OCI-LY3 (cell line): ENCODE measurements around the gene PKP3.

Source experiments
- H2AFZ ChIP-seq: fragments of 200-600, 300-600 bp; shearing (Covaris generic); 2 replicates; pipeline ENCODE4 v1.6.0; 2014; ENCODE audit warnings: antibody characterized with exemption, low read depth, low read length
- H3K27ac ChIP-seq: fragments of 200-600, 300-600 bp; sonication (generic); 2 replicates; pipeline ENCODE4 v1.5.1; 2014; ENCODE audit warnings: mild to moderate bottlenecking, low read length, moderate library complexity, mixed read lengths
- H3K27me3 ChIP-seq: fragments of 200-600, 300-600 bp; sonication (generic); 2 replicates; pipeline ENCODE4 v1.6.1; 2014; ENCODE audit warnings: low read depth, low read length, mixed read lengths
- H3K36me3 ChIP-seq: fragments of 200-600, 300-600 bp; sonication (generic); replicated peaks from 2 replicates; pipeline ENCODE3; 2014; ENCODE audit warnings: low read depth, low read length, mixed read lengths
- H3K4me1 ChIP-seq: fragments of 300-600, 200-600 bp; sonication (generic); 2 replicates; pipeline ENCODE4 v1.6.1; 2014; ENCODE audit warnings: low read length, mixed read lengths
- H3K4me2 ChIP-seq: fragments of 200-600, 300-600 bp; sonication (generic); 2 replicates; pipeline ENCODE4 v1.6.1; 2014; ENCODE audit warnings: low read length, mixed read lengths
- H3K4me3 ChIP-seq: fragments of 300-600, 200-600 bp; sonication (generic); 2 replicates; pipeline ENCODE4 v1.5.1; 2014; ENCODE audit warnings: antibody characterized with exemption, mild to moderate bottlenecking, low read length, moderate library complexity
- H3K79me2 ChIP-seq: fragments of 300-600, 200-600 bp; shearing (Covaris generic); 2 replicates; pipeline ENCODE4 v1.6.1; 2014; ENCODE audit warnings: mild to moderate bottlenecking, low read length, mixed read lengths
- H3K9ac ChIP-seq: fragments of 300-600, 200-600 bp; shearing (Covaris generic); 2 replicates; pipeline ENCODE4 v1.6.0; 2014; ENCODE audit warnings: mild to moderate bottlenecking, low read length, moderate library complexity
- H3K9me3 ChIP-seq: fragments of 200-600, 300-600 bp; shearing (Covaris generic); 2 replicates; pipeline ENCODE4 v1.6.1; 2014; ENCODE audit warnings: low read length, mixed read lengths; ENCODE audit not compliant: insufficient read depth
- H4K20me1 ChIP-seq: fragments of 200-600, 300-600 bp; sonication (generic); 2 replicates; pipeline ENCODE4 v1.6.1; 2016; ENCODE audit warnings: low read length, mixed read lengths; ENCODE audit not compliant: insufficient read depth
- EZH2phosphoT487 ChIP-seq: fragments of 200-600 bp; shearing (Covaris generic); IDR thresholded peaks from 2 replicates; pipeline ENCODE4 v1.6.1; 2018; ENCODE audit warnings: antibody characterized with exemption, mixed run types, low read depth
- TF ChIP-seq, protein P1 (sequence below): fragments of 200-600, 300-600 bp; sonication (generic); IDR thresholded peaks from 2 replicates; pipeline ENCODE4 v1.5.1; 2014; ENCODE audit warnings: antibody characterized with exemption, low read length, low read depth

The PKP3 gene

DNA sequence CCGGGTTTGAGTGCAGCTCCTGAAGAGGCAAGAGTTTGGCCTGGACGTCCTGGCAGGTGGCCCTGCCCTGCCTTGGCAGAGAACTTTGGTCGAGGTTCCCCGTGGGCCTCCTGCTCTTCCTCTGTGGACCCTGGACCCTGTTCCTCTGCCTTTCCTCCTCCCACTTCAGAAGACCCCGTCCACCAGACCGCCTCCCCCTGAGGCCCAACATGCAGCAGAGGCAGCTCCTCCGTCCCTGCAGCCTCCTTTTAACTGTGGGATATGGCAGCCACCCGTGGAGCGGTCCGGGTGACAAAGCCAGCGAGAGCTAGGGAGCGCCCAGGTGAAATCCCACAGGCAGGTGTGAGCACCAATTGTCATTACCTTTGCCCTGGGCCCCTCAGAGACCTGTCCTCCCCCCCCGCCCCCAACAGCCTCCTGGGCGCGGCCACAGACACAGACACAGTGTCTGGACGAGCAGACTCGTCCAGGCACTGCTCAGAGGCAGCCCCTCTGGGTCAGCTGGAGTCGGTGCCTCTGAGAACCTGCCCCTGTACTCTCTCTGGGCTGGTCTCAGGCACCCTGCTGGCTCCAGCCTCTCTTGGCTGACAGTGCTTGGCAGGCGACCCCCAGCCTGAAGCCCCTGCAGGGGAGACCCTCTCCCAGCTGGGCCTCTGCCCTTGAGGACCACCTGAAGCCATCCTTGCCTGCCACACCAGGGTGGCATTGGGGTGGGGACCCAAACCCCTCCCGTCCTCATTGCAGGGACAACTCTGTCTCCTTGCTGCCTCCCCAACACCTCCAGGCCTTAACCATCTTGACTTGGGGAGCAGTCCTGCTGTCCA, 52.0 kb downstream of the PKP3 start:
- H3K79me2 ChIP-seq = peaks cover 19% of the 10 kb centered on the region
- no peak overlapping the region for H3K4me3 ChIP-seq
- TF ChIP-seq, protein P1, sequence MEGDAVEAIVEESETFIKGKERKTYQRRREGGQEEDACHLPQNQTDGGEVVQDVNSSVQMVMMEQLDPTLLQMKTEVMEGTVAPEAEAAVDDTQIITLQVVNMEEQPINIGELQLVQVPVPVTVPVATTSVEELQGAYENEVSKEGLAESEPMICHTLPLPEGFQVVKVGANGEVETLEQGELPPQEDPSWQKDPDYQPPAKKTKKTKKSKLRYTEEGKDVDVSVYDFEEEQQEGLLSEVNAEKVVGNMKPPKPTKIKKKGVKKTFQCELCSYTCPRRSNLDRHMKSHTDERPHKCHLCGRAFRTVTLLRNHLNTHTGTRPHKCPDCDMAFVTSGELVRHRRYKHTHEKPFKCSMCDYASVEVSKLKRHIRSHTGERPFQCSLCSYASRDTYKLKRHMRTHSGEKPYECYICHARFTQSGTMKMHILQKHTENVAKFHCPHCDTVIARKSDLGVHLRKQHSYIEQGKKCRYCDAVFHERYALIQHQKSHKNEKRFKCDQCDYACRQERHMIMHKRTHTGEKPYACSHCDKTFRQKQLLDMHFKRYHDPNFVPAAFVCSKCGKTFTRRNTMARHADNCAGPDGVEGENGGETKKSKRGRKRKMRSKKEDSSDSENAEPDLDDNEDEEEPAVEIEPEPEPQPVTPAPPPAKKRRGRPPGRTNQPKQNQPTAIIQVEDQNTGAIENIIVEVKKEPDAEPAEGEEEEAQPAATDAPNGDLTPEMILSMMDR = no peak
- TF ChIP-seq EZH2phosphoT487 = no peak
- no peaks in the 10 kb centered on the region for H3K9me3 ChIP-seq
- no peak overlapping the region for H3K27ac ChIP-seq
- H3K27me3 ChIP-seq = no peaks in the 10 kb centered on the region
- H3K36me3 ChIP-seq = no peaks in the 10 kb centered on the region
- H3K4me1 ChIP-seq = peaks cover 19% of the 10 kb centered on the region
- 0 out of 2 replicates have a peak, but pooled peaks cover 1% of the 10 kb centered on the region for H4K20me1 ChIP-seq
- no peak overlapping the region for H3K4me2 ChIP-seq
- no peak overlapping the region for H2AFZ ChIP-seq
- no peak overlapping the region for H3K9ac ChIP-seq

DNA sequence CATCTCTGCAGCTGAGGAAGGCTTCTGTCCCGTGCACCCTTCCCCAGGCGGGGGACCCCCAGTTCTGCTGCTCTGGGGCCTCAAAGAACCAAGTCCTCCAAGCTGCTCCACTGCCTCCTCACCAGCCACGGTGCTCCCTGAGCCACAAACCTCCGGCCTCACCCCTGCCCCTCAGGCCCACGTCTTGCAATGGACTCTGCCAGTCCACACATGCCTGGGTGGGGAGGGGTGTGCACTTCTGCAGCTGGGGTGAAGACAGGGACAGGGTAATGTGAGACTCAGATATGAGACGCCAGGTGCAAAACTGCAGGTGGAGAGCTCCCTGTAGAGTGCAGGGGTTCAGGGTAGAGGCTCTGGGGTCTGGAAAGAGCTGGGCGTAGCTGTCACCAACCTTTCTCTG, 52.9 kb downstream of the PKP3 start:
- no peaks in the 10 kb centered on the region for H3K27me3 ChIP-seq
- no peak overlapping the region for H3K4me2 ChIP-seq
- H3K4me3 ChIP-seq = no peak overlapping the region
- TF ChIP-seq EZH2phosphoT487 = no peak
- TF ChIP-seq, protein P1 = no peak
- no peaks in the 10 kb centered on the region for H3K36me3 ChIP-seq
- peaks cover 28% of the 10 kb centered on the region for H3K79me2 ChIP-seq
- peaks cover 9% of the 10 kb centered on the region; the same call in 1 of the 2 replicates for H4K20me1 ChIP-seq
- H3K9me3 ChIP-seq = no peaks in the 10 kb centered on the region
- no peak overlapping the region for H3K9ac ChIP-seq
- H2AFZ ChIP-seq = no peak overlapping the region
- peaks cover 23% of the 10 kb centered on the region for H3K4me1 ChIP-seq
- no peak overlapping the region for H3K27ac ChIP-seq

DNA sequence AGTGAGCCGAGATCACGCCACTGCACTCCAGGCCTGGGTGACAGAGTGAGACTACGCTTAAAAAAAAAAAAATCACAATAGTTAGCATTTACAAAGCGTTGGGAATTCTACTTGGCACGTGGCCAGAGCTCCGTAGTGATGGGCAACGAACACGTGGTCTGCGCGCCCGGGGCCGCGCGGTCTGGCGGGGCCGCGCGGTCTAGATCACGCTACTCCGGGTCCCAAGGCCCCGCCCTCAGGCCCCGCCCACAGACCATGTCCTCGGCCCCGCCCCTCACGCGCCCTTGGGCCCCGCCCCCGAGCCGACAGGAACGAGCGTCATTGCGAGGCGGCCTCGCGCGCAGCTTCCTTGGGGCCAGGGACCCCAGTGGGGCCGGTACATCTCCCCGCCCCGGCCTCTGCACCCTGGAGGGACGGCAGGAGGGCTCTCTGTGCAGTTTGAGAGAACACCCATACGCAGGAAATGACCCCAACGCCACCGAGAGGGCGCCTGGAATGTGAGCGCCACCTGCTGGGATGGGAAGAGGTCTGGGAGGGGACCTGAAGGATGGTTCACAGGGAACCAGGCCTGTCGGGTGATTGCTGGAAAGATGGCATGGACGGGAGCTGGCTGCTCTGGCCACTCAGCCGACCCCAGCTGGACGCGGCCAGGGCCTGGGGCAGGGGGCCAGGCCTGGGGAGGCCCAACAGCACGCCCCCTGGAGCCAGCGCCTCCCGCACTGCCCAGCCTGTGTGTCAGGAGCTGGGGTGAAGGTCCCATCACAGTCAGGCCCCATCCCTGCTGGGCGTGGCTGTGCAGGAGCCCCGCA, 54.1 kb downstream of the PKP3 start:
- peaks cover 2% of the 10 kb centered on the region for H3K36me3 ChIP-seq
- H3K79me2 ChIP-seq = peaks cover 37% of the 10 kb centered on the region
- peak overlapping the region; percentile 83 for H3K27ac ChIP-seq
- H2AFZ ChIP-seq = no peak overlapping the region; the same call in 1 of the 2 replicates
- peak overlapping the region; percentile 86 for H3K4me3 ChIP-seq
- no peaks in the 10 kb centered on the region for H3K9me3 ChIP-seq
- TF ChIP-seq, protein P1 = peak; percentile 92
- no peak for TF ChIP-seq EZH2phosphoT487
- no peaks in the 10 kb centered on the region for H3K27me3 ChIP-seq
- peak overlapping the region; percentile 70 for H3K4me2 ChIP-seq
- H4K20me1 ChIP-seq = peaks cover 9% of the 10 kb centered on the region; the same call in 1 of the 2 replicates
- H3K4me1 ChIP-seq = peaks cover 23% of the 10 kb centered on the region
- H3K9ac ChIP-seq = peak overlapping the region; percentile 80
